Measurements from ENCODE around the gene MEN1. TPM values are rescaled to one million over a fixed set of nuclear protein-coding genes. Genes with fewer than 3 reads are reported as not detected.

MEN1 gene
- total and polyA plus RNA-seq, 7 donors: 6.8 to 26.1 (median 9.4) TPM

DNA sequence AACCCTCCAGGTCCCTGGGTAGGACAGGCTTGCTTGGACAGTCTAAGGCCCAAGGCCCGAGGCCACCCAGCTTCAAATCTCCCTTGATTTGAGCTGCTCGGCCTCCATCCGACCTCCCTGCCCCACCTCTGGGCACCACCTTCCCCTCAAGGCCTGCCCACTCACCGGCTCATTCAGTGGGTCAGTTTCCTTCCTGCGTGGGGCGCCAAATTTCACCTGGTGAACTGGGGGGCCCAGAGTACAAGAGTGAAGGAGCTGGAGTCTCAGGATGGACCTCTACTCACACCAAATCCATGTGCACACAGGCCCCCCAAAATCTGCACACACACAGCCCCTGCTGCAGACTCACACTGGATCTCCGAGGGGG, 11.1 kb downstream of the MEN1 start:
- H3K27ac ChIP-seq: no peak overlapping the region
- DNase-seq: no peak
- no peak overlapping the region for H3K4me3 ChIP-seq
- WGBS, 2 donors: 76 to 84% methylated on average over 7 of the region's 7 CpGs
- peaks cover 0 to 22% (median 19%) of the 10 kb centered on the region in 4 donors for H3K4me1 ChIP-seq
- no peaks in the 10 kb centered on the region for H3K9me3 ChIP-seq
- intact Hi-C loops (cut with DNase I): no loop called here
- no peak for TF ChIP-seq POLR2AphosphoS5 (IDR thresholded peaks at IDR 0.05)
- peaks cover 0 to 26% (median 8%) of the 10 kb centered on the region in 4 donors for H3K36me3 ChIP-seq
- H3K27me3 ChIP-seq: no peaks in the 10 kb centered on the region

DNA sequence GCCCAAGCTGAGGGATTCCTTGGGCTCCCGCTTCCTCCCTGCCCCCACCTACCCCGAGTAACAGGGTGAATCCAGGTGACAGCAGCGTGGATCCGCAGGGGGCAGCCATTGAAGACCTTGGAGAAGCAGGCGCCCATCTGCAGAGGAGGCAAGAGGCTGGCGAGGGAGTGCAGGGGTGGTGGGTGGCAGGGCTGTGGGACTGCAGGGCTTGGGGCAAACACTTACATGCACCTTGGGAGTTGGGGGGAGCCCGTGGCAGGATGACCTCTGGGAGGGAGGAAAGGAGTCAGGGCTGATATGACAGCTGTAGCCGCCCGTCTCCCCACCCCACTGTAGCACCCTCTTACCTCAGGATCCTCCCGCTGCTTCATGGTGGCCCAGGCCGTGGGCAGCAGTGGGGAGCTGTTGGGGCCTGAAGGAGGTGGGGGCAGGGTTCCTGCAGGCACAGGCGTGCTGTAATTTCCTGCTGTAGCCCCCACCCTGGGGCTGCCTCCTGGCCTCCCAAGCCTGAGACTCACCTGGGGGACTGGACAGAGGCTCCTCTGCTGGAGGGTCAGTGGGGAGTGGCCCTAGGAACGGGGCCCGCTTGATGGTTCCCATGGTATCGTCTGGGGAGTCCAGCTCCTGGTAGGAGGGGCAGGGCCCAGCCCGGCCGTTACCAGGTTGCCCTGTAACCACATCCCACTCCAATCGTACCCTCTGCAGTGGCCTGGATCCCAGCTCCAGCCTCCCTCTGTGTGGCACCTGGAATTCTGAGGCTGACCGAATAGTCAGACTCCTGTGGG, 13.4 kb downstream of the MEN1 start:
- no peak overlapping the region for H3K4me3 ChIP-seq
- no peaks in the 10 kb centered on the region for H3K9me3 ChIP-seq
- WGBS, 2 donors: 90 to 91% methylated on average over 19 of the region's 19 CpGs
- no peak for TF ChIP-seq POLR2A (IDR thresholded peaks at IDR 0.05)
- no peak for TF ChIP-seq POLR2AphosphoS5 (IDR thresholded peaks at IDR 0.05)
- TF ChIP-seq EP300 (IDR thresholded peaks at IDR 0.05): no peak
- TF ChIP-seq, protein P1, sequence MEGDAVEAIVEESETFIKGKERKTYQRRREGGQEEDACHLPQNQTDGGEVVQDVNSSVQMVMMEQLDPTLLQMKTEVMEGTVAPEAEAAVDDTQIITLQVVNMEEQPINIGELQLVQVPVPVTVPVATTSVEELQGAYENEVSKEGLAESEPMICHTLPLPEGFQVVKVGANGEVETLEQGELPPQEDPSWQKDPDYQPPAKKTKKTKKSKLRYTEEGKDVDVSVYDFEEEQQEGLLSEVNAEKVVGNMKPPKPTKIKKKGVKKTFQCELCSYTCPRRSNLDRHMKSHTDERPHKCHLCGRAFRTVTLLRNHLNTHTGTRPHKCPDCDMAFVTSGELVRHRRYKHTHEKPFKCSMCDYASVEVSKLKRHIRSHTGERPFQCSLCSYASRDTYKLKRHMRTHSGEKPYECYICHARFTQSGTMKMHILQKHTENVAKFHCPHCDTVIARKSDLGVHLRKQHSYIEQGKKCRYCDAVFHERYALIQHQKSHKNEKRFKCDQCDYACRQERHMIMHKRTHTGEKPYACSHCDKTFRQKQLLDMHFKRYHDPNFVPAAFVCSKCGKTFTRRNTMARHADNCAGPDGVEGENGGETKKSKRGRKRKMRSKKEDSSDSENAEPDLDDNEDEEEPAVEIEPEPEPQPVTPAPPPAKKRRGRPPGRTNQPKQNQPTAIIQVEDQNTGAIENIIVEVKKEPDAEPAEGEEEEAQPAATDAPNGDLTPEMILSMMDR (IDR thresholded peaks at IDR 0.05): no peak
- no peak for DNase-seq
- no peaks in the 10 kb centered on the region for H3K27me3 ChIP-seq
- intact Hi-C loops (cut with DNase I): no loop called here
- peaks cover 3 to 31% (median 8%) of the 10 kb centered on the region in 4 donors for H3K36me3 ChIP-seq
- peaks cover 0 to 5% (median 3%) of the 10 kb centered on the region in 4 donors for H3K4me1 ChIP-seq
- H3K27ac ChIP-seq: no peak overlapping the region

DNA sequence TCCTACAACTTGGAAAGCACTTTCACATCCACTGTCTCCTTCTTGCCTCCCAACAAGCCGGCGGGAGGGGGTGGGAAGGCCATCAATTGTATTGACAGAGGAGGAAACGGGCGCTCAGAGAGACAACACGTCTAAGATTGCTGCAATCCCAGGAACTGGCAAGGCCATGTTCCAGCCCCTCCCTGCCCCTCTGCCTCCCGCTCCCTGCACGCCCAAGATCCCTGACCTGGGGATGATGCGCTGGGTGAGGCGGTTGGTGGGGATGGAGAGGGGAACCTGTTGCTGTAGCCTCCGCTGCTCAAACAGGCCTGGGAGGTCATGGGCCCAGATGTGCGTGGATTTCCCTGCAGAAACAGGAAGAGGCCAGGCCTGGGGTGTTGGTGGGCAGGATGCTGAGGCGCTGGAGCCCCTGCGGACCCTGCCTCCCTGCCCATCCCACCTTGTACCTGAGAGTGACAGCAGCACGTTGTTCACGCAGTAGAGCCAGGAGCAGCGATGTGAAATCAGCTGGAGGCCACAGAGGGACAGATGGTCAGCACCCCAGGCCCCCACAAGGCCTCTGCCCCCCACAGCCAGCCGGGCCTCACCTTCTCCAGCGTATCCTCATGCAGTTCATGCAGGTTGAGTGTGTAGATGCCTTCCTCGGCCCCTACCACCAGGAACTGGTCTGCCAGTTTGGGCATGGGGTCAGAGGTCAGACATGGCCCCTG, 14.1 kb downstream of the MEN1 start:
- Histone ChIP-seq H3K9me3 (no peaks in the 10 kb centered on the region), H3K4me3 (no peak overlapping the region), H3K36me3 (peaks cover 4 to 35% (median 8%) of the 10 kb centered on the region in 4 donors), H3K27ac (no peak overlapping the region), H3K27me3 (no peaks in the 10 kb centered on the region), H3K4me1 (no peaks in the 10 kb centered on the region)
- TF ChIP-seq, protein P1 (IDR thresholded peaks at IDR 0.05): no peak
- TF ChIP-seq POLR2AphosphoS5 (IDR thresholded peaks at IDR 0.05): no peak
- TF ChIP-seq POLR2A (IDR thresholded peaks at IDR 0.05): no peak
- TF ChIP-seq EP300 (IDR thresholded peaks at IDR 0.05): no peak
- DNase-seq: no peak
- intact Hi-C loops (cut with DNase I): no loop called here
- 83 to 88% methylated on average over 19 of the region's 19 CpGs for WGBS, 2 donors

DNA sequence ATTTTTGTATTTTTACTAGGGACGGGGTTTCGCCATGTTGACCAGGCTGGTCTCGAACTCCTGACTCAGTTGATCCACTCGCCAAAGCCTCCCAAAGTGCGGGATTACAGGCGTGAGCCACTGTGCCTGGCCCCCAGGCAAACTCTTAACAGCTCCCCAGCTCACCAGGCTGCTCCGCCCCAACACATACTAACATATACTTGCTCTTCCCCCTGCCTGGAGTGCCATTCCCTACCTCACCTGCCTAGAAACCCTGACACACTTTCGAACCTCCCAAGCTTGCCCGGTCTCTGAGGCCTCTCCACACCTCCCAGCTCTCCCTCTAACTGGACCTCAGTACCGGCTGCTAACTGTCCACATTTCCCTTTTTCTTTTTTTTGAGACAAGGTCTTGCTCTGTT, 15.8 kb downstream of the MEN1 start:
- no peaks in the 10 kb centered on the region for H3K9me3 ChIP-seq
- no peak for DNase-seq
- H3K4me1 ChIP-seq: no peaks in the 10 kb centered on the region
- TF ChIP-seq, protein P1 (IDR thresholded peaks at IDR 0.05): no peak
- TF ChIP-seq POLR2AphosphoS5 (IDR thresholded peaks at IDR 0.05) (no peak), POLR2A (IDR thresholded peaks at IDR 0.05) (no peak), EP300 (IDR thresholded peaks at IDR 0.05) (no peak)
- peaks cover 4 to 47% (median 11%) of the 10 kb centered on the region in 4 donors for H3K36me3 ChIP-seq
- no peak overlapping the region for H3K4me3 ChIP-seq
- intact Hi-C loops (cut with DNase I): no loop called here
- WGBS, 2 donors: 93 to 95% methylated on average over 10 of the region's 10 CpGs
- H3K27ac ChIP-seq: no peak overlapping the region
- no peaks in the 10 kb centered on the region for H3K27me3 ChIP-seq
